Esophagus squamous epithelium (tissue), 5 donors: ENCODE results near the gene NR3C2. TPM values are rescaled to one million over a fixed set of nuclear protein-coding genes. Genes with fewer than 3 reads are reported as not detected.

ENCODE experiments used
- DNase-seq: peaks from one replicate; lab custom pipeline; 2025; lab: John Stamatoyannopoulos, UW
- H3K27ac ChIP-seq, 4 donors: fragments of 200-600 bp; sonication (generic); one replicate each; pipeline ENCODE4 v1.5.1; 2016 to 2019; ENCODE audit warnings: mild to moderate bottlenecking in 1 of 4
- H3K27me3 ChIP-seq, 4 donors: fragments of 200-600 bp; sonication (generic); 1 replicate in 3 of 4; 2 replicates in 1 of 4; pipeline versions ENCODE4 v1.5.1 to v1.6.0; 2017 to 2021; ENCODE audit warnings: antibody characterized with exemption in 1 of 4
- H3K36me3 ChIP-seq, 3 donors: fragments of 200-600 bp; sonication (generic); one replicate each; pipeline ENCODE4 v1.5.1; 2016 to 2019
- H3K4me1 ChIP-seq, 3 donors: fragments of 200-600 bp; sonication (generic); one replicate each; pipeline ENCODE4 v1.5.1; 2017 to 2019
- H3K4me3 ChIP-seq, 4 donors: fragments of 200-600 bp; sonication (generic); 1 replicate in 3 of 4; 2 replicates in 1 of 4; pipeline ENCODE4 v1.5.1; 2016 to 2019; ENCODE audit warnings: mild to moderate bottlenecking in 2 of 4, moderate library complexity in 1 of 4
- H3K9me3 ChIP-seq, 3 donors: fragments of 200-600 bp; sonication (generic); one replicate each; pipeline ENCODE4 v1.5.1; 2016 to 2019
- POLR2A ChIP-seq, 4 donors: fragments of 450-650 bp; IDR thresholded peaks; one replicate each; pipeline ENCODE4 v1.6.1; 2017; ENCODE audit warnings: antibody characterized with exemption in 4 of 4, mild to moderate bottlenecking in 4 of 4, moderate library complexity in 3 of 4
- WGBS, 2 donors: methylation state at CpG; one replicate each; pipeline ENCODE4 v1.1.5; 2018; 5-methylcytosine and 5-hydroxymethylcytosine counted together
- intact Hi-C: fragments of 100-400 bp; cut with DNase I; formaldehyde crosslinking; loops from one replicate; pipeline ENCODE4 v1.15.0; 2022
- total RNA-seq, 4 donors: library from RNA; depleted of rRNA; stranded (reverse); fragments of >200 nt; gene quantifications; one replicate each; pipeline ENCODE4 v1.1.0, GENCODE V29; 2016
- TF ChIP-seq, protein P1 (sequence below), 6 experiments: fragments of 450-650 bp in 4 of 6; fragments of 200-600 bp in 2 of 6; sonication (generic) in 2 of 6; IDR thresholded peaks; one replicate each; pipeline ENCODE4 v1.5.1; 2016 to 2019; ENCODE audit warnings: antibody characterized with exemption in 6 of 6, mild to moderate bottlenecking in 4 of 6, moderate library complexity in 4 of 6
- donor health status: DM: yes; HTN: yes; CAD: no.

Gene NR3C2
- total RNA-seq, 4 donors from 2014 or later = 1.2 to 5.3 (median 2.3) TPM

DNA sequence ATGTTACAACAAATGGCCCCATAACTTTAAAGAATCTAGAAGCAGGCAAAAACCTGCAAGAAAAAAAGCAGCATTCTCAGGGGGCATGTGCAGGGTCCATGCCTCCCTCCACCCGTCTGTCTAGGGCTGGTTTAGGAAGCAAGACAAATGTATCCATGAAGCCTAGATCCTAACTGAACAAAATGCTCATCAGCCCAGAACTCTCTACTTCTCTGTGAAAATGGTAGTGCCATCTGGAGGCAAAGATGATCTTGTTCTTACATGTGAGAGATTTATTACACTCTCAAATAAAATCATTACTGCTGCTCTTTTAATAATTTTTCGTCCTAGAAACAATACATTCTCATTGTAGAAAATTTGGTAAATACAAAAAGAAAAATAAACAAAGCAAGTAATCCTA lies 26.7 kb downstream of the NR3C2 start:
- Histone ChIP-seq H3K9me3 (no peaks in the 10 kb centered on the region), H3K36me3 (no peaks in the 10 kb centered on the region), H3K27me3 (no peaks in the 10 kb centered on the region), H3K4me1 (no peaks in the 10 kb centered on the region), H3K4me3 (no peak overlapping the region), H3K27ac (no peak overlapping the region)
- 67 to 69% methylated on average over 2 of the region's 2 CpGs for WGBS, 2 donors
- no peak for TF ChIP-seq POLR2A (IDR thresholded peaks at IDR 0.05)
- TF ChIP-seq, protein P1, sequence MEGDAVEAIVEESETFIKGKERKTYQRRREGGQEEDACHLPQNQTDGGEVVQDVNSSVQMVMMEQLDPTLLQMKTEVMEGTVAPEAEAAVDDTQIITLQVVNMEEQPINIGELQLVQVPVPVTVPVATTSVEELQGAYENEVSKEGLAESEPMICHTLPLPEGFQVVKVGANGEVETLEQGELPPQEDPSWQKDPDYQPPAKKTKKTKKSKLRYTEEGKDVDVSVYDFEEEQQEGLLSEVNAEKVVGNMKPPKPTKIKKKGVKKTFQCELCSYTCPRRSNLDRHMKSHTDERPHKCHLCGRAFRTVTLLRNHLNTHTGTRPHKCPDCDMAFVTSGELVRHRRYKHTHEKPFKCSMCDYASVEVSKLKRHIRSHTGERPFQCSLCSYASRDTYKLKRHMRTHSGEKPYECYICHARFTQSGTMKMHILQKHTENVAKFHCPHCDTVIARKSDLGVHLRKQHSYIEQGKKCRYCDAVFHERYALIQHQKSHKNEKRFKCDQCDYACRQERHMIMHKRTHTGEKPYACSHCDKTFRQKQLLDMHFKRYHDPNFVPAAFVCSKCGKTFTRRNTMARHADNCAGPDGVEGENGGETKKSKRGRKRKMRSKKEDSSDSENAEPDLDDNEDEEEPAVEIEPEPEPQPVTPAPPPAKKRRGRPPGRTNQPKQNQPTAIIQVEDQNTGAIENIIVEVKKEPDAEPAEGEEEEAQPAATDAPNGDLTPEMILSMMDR (IDR thresholded peaks at IDR 0.05) = no peak
- intact Hi-C loops = no loop called here
- no peak for DNase-seq

DNA sequence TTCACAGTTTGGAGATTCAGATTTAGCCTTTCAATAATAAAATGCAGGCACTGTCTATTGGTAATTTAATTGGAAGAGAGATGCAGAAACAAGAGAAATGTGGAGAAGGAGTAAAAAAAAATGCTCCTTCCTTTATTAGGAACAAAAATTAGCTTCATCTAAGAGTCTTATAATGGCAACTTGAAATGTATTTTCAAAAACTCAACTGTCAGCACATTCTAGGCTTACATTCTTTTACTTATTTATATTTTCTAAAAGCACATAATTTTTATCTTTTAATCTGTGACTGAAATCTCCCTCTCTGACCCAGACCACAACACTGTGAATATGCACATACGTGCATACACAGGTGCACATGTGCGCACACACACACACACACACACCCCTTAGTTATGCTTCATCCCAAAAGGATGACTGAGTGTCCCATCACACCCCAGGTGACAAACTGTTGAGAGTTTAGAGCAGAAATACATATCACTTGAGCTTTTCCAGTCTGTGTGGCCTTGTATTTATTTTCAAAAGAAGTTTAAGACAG lies 29.7 kb downstream of the NR3C2 start:
- no peak overlapping the region for H3K4me3 ChIP-seq
- intact Hi-C loops = no loop called here
- DNase-seq = no peak
- H3K36me3 ChIP-seq = no peaks in the 10 kb centered on the region
- no peaks in the 10 kb centered on the region for H3K27me3 ChIP-seq
- H3K27ac ChIP-seq = no peak overlapping the region
- WGBS, 2 donors = 63 to 73% methylated on average over 2 of the region's 2 CpGs
- H3K9me3 ChIP-seq = no peaks in the 10 kb centered on the region
- H3K4me1 ChIP-seq = no peaks in the 10 kb centered on the region
- TF ChIP-seq, protein P1 (IDR thresholded peaks at IDR 0.05) = no peak
- TF ChIP-seq POLR2A (IDR thresholded peaks at IDR 0.05) = no peak

DNA sequence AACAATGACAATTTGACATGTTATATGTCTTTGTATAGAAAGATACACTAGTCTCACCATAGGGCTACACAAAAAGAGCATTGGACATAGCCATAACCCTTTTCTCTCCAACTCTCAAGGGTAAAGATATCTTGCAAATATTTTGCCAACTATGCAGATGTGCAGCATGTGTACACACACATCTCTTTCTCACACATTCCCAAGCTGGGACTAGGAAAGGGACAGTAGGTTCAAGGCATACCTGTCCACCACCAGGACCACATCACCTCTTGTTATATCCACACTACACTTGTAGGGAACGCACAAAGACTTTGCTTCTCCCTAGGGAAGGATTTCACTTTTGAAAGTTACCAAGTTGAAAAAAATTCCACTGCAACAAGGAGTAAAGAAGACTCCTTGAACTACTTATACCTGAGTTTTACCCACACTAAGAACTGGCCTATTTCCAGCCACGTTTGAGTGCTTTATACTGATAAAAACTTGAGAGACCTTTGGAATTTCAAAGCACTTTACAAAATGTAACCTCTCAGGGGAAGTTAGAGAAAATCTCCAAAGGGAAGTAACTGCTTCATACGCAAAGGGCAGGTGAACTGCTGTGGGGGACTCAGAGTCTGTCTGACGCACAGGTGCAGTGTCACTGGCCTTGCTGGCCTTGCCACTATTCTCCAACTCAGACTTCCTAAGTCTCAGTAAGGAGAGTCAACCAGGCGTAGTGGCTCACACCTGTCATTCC lies 36.9 kb downstream of the NR3C2 start:
- no peaks in the 10 kb centered on the region for H3K9me3 ChIP-seq
- TF ChIP-seq POLR2A (IDR thresholded peaks at IDR 0.05) = no peak
- TF ChIP-seq, protein P1 (IDR thresholded peaks at IDR 0.05) = no peak
- no peaks in the 10 kb centered on the region for H3K4me1 ChIP-seq
- no peaks in the 10 kb centered on the region for H3K27me3 ChIP-seq
- H3K4me3 ChIP-seq = no peak overlapping the region
- no peak overlapping the region for H3K27ac ChIP-seq
- WGBS, 2 donors = 82 to 83% methylated on average over 5 of the region's 5 CpGs
- H3K36me3 ChIP-seq = no peaks in the 10 kb centered on the region
- no peak for DNase-seq
- intact Hi-C loops = no loop called here

DNA sequence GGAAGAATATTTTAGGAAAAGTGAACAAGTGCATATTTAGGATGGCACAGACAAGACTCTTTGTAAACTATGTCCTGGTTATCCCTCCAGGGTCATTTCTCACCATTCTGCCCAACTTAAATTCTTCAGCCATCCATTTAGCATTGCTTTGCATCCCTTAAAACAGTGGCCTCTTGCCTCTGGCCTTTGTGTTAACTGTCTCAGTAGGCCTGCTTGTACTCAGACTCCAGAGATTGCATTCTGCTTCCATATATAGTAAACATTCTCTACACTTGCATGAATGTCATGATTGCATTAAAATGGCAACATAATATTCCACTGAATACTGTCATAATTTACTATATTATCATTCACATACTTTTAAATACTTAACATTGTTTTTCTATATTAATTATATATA lies 43.2 kb downstream of the NR3C2 start:
- no peak for DNase-seq
- no peaks in the 10 kb centered on the region for H3K9me3 ChIP-seq
- intact Hi-C loops = no loop called here
- no peak overlapping the region for H3K4me3 ChIP-seq
- no peaks in the 10 kb centered on the region for H3K27me3 ChIP-seq
- no peak for TF ChIP-seq POLR2A (IDR thresholded peaks at IDR 0.05)
- TF ChIP-seq, protein P1 (IDR thresholded peaks at IDR 0.05) = no peak
- no peak overlapping the region for H3K27ac ChIP-seq
- peaks cover 0 to 5% (median 0%) of the 10 kb centered on the region in 3 donors for H3K4me1 ChIP-seq
- no peaks in the 10 kb centered on the region for H3K36me3 ChIP-seq

DNA sequence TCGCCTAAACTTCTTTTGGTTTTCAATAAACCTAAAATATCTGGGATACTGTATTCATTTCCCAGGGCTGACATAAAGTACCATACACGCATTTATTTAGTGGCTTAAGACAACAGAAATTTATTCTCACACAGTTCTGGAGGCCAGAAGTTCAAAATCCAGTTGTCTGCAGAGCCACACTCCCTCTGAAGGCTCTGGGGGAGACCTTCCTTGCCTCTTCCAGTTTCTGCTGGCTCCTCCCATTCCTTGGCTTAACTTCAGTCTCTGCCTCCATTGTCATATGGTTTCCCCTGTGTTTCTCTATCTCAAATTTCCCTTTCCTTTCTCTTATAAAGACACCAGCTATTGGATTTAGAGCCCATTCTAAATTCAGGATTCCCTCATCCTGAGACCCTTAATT lies 44.4 kb downstream of the NR3C2 start:
- no peak overlapping the region for H3K27ac ChIP-seq
- intact Hi-C loops = no loop called here
- no peaks in the 10 kb centered on the region for H3K36me3 ChIP-seq
- TF ChIP-seq POLR2A (IDR thresholded peaks at IDR 0.05) = no peak
- TF ChIP-seq, protein P1 (IDR thresholded peaks at IDR 0.05) = no peak
- DNase-seq = no peak
- H3K27me3 ChIP-seq = no peaks in the 10 kb centered on the region
- H3K4me3 ChIP-seq = no peak overlapping the region
- no peaks in the 10 kb centered on the region for H3K9me3 ChIP-seq
- peaks cover 0 to 5% (median 0%) of the 10 kb centered on the region in 3 donors for H3K4me1 ChIP-seq
- whole genome bisulfite sequencing, 2 donors = 85 to 94% methylated on average over 2 of the region's 2 CpGs
